ENCODE measurements around the gene TNKS1BP1. TPM values are rescaled to one million over a fixed set of nuclear protein-coding genes. Genes with fewer than 3 reads are reported as not detected.

The TNKS1BP1 gene
- total RNA-seq, 3 donors from 2014 or later (not counting 1 experiment from before 2014, with no cell fraction given) = 4.3 to 9.3 (median 7.5) TPM

DNA sequence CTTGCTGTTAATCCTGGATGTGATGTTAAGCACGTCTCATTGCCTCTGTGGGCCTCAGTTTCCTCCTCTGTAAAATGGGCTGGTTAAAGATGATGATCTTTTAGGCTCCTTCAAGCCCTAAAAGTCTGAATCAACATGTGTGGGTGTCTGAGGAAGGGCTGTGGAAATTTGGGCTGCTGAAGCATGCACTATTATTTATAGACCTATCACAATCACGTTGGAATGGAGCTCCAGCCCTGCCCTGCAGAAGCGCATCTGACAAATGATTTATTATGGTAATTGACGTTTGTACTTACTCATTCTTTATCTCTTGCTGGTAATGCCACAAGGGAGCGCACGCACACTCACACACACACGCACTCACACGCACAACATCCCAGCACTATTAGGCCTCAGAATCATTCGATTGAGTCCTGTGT is 33.8 kb upstream of the TNKS1BP1 start:
- TF ChIP-seq CTCF (IDR thresholded peaks at IDR 0.05) = no peak
- DNase-seq = no peak
- Mint-ChIP-seq H3K9me3 (no peaks in the 10 kb centered on the region), H3K4me1 (peaks cover 0 to 7% of the 10 kb centered on the region in 2 donors), H3K27ac (no peak overlapping the region), H3K27me3 (ENCODE audit: low read depth in 2 of 2) (peaks cover 0 to 6% of the 10 kb centered on the region in 2 donors), H3K4me3 (no peak overlapping the region), H3K36me3 (no peaks in the 10 kb centered on the region)
- 84% methylated on average over 8 of the region's 9 CpGs for WGBS (ENCODE audit: insufficient coverage)
- ATAC-seq = no peak
- Histone ChIP-seq H3K36me3 (ENCODE audit: control insufficient read depth, insufficient read depth, low read length) (no peaks in the 10 kb centered on the region), H3K9me3 (ENCODE audit: control insufficient read depth, insufficient read depth, low read length) (no peaks in the 10 kb centered on the region), H3K27ac (ENCODE audit: low read length) (no peak overlapping the region), H3K4me3 (ENCODE audit: low read length) (no peak overlapping the region), H3K4me1 (ENCODE audit: control insufficient read depth, insufficient read depth, low read length) (peaks cover 7% of the 10 kb centered on the region), H3K27me3 (ENCODE audit: control insufficient read depth, insufficient read depth, low read length) (no peaks in the 10 kb centered on the region)
- intact Hi-C loops (cut with micrococcal nuclease) = no loop called here

GRCh38 chr11:57357856-57358255 is 33.1 kb upstream of the TNKS1BP1 start:
- WGBS (ENCODE audit: insufficient coverage) = 62% methylated on average over 6 of the region's 6 CpGs
- no peak overlapping the region for H3K27ac ChIP-seq (ENCODE audit: low read length)
- no peak for ATAC-seq
- no peaks in the 10 kb centered on the region for H3K9me3 ChIP-seq (ENCODE audit: control insufficient read depth, insufficient read depth, low read length)
- Mint-ChIP-seq H3K9me3 (no peaks in the 10 kb centered on the region), H3K4me3 (no peak overlapping the region), H3K36me3 (no peaks in the 10 kb centered on the region), H3K27me3 (ENCODE audit: low read depth in 2 of 2) (peaks cover 0 to 6% of the 10 kb centered on the region in 2 donors), H3K27ac (no peak overlapping the region), H3K4me1 (peaks cover 0 to 7% of the 10 kb centered on the region in 2 donors)
- no peaks in the 10 kb centered on the region for H3K27me3 ChIP-seq (ENCODE audit: control insufficient read depth, insufficient read depth, low read length)
- H3K4me1 ChIP-seq (ENCODE audit: control insufficient read depth, insufficient read depth, low read length) = peaks cover 7% of the 10 kb centered on the region
- TF ChIP-seq CTCF (IDR thresholded peaks at IDR 0.05) = no peak
- intact Hi-C loops (cut with micrococcal nuclease) = no loop called here
- DNase-seq = no peak
- H3K4me3 ChIP-seq (ENCODE audit: low read length) = no peak overlapping the region
- no peaks in the 10 kb centered on the region for H3K36me3 ChIP-seq (ENCODE audit: control insufficient read depth, insufficient read depth, low read length)

DNA sequence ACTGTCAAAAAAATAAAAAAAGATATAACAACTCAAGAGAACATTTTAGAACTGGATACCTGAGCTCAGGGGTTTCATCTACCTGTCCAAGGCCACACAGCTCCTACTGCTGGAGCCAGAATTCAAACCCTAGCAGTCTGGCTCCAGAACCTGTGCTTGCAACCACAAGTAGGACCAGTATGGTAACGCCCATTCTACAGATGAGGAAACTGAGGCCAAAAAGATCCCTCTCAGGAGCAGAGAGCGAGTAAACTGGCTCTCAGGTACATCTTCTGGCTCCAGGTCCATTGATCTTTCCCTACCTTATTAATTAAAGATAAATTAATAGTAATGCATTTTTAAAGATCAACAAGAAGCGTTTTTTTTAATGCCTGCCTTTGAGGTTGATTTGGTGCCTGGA is 32.6 kb upstream of the TNKS1BP1 start:
- Histone ChIP-seq H3K9me3 (ENCODE audit: control insufficient read depth, insufficient read depth, low read length) (no peaks in the 10 kb centered on the region), H3K4me3 (ENCODE audit: low read length) (no peak overlapping the region), H3K27me3 (ENCODE audit: control insufficient read depth, insufficient read depth, low read length) (no peaks in the 10 kb centered on the region), H3K36me3 (ENCODE audit: control insufficient read depth, insufficient read depth, low read length) (no peaks in the 10 kb centered on the region), H3K27ac (ENCODE audit: low read length) (no peak overlapping the region), H3K4me1 (ENCODE audit: control insufficient read depth, insufficient read depth, low read length) (peaks cover 7% of the 10 kb centered on the region)
- H3K4me1 Mint-ChIP-seq = peaks cover 0 to 7% of the 10 kb centered on the region in 2 donors
- DNase-seq (no peak), ATAC-seq (no peak)
- H3K4me3 Mint-ChIP-seq = no peak overlapping the region
- H3K27me3 Mint-ChIP-seq (ENCODE audit: low read depth in 2 of 2) = peaks cover 0 to 6% of the 10 kb centered on the region in 2 donors
- intact Hi-C loops (cut with micrococcal nuclease) = no loop called here
- H3K27ac Mint-ChIP-seq = no peak overlapping the region
- 84% methylated on average over 2 of the region's 3 CpGs for WGBS (ENCODE audit: insufficient coverage)
- no peaks in the 10 kb centered on the region for H3K36me3 Mint-ChIP-seq
- H3K9me3 Mint-ChIP-seq = no peaks in the 10 kb centered on the region
- no peak for TF ChIP-seq CTCF (IDR thresholded peaks at IDR 0.05)

- DNase-seq (no peak), ATAC-seq (no peak)
- Mint-ChIP-seq H3K27ac (no peak overlapping the region), H3K36me3 (no peaks in the 10 kb centered on the region), H3K4me1 (peaks cover 0 to 7% of the 10 kb centered on the region in 2 donors), H3K4me3 (no peak overlapping the region), H3K9me3 (no peaks in the 10 kb centered on the region), H3K27me3 (ENCODE audit: low read depth in 2 of 2) (peaks cover 5 to 6% of the 10 kb centered on the region in 2 donors)
- 34% methylated on average over 9 of the region's 9 CpGs for WGBS (ENCODE audit: insufficient coverage)
- Histone ChIP-seq H3K4me3 (ENCODE audit: low read length) (no peak overlapping the region), H3K27ac (ENCODE audit: low read length) (no peak overlapping the region), H3K36me3 (ENCODE audit: control insufficient read depth, insufficient read depth, low read length) (no peaks in the 10 kb centered on the region), H3K4me1 (ENCODE audit: control insufficient read depth, insufficient read depth, low read length) (peaks cover 7% of the 10 kb centered on the region), H3K9me3 (ENCODE audit: control insufficient read depth, insufficient read depth, low read length) (no peaks in the 10 kb centered on the region), H3K27me3 (ENCODE audit: control insufficient read depth, insufficient read depth, low read length) (no peaks in the 10 kb centered on the region)
- no peak for TF ChIP-seq CTCF (IDR thresholded peaks at IDR 0.05)
- intact Hi-C loops (cut with micrococcal nuclease) = no loop called here
These were observed 31.5 kb upstream of the TNKS1BP1 start for GRCh38 chr11:57356268-57356667.

All from natural killer cell (primary cell).